WTC11 (cell line): ENCODE data around the gene SEMA3D. TPM values are rescaled to one million over a fixed set of nuclear protein-coding genes. Genes with fewer than 3 reads are reported as not detected.

Experiments
- ATAC-seq: fragments of 200-7000 bp; cut with Tn5 transposase; 2 replicates; pipeline ENCODE4 v1.10.0; 2021; ENCODE audit warnings: mild to moderate bottlenecking, moderate library complexity
- CTCF ChIA-PET: fragments of 300-600 bp; sonication (Branson Sonifier 250); formaldehyde crosslinking; loops from one replicate; lab custom pipeline; 2021; ENCODE audit warnings: antibody characterized with exemption; lab: Charles Lee
- POLR2A ChIA-PET: fragments of 350-600 bp; sonication (Branson Sonifier 250); formaldehyde crosslinking; loops from one replicate; lab custom pipeline; 2021; ENCODE audit warnings: antibody characterized with exemption; lab: Charles Lee
- DNase-seq: peaks from one replicate; pipeline ENCODE4 v3.0.0; 2021; ENCODE audit warnings: low spot score
- H3K27ac Mint-ChIP-seq: 2 replicates; pipeline ENCODE4 v1.8.0; 2021; ENCODE audit warnings: mixed read lengths
- H3K27me3 Mint-ChIP-seq: 2 replicates; pipeline ENCODE4 v1.8.0; 2021; ENCODE audit warnings: low read depth, mild to moderate bottlenecking, moderate library complexity, mixed read lengths
- H3K36me3 Mint-ChIP-seq: 2 replicates; pipeline ENCODE4 v1.8.0; 2021; ENCODE audit warnings: mixed read lengths
- H3K4me1 Mint-ChIP-seq: 2 replicates; pipeline ENCODE4 v1.8.0; 2022; ENCODE audit warnings: mixed read lengths
- H3K4me3 Mint-ChIP-seq: 2 replicates; pipeline ENCODE4 v1.8.0; 2021; ENCODE audit warnings: mild to moderate bottlenecking, moderate library complexity, mixed read lengths
- H3K9me3 Mint-ChIP-seq: 2 replicates; pipeline ENCODE4 v1.8.0; 2021; ENCODE audit warnings: mixed read lengths
- CDX4 ChIP-seq: fragments of 250-450 bp; sonication (Bioruptor Pico); IDR thresholded peaks from 2 replicates; pipeline ENCODE4 v1.9.0; 2021; ENCODE audit warnings: moderate library complexity, mild to moderate bottlenecking, inconsistent platforms, borderline replicate concordance
- ETV6 ChIP-seq: sonication (generic); formaldehyde crosslinking; IDR thresholded peaks from 2 replicates; pipeline ENCODE4 v1.8.1; 2022; ENCODE audit warnings: mild to moderate bottlenecking, missing genetic modification reagents
- MLX ChIP-seq: sonication (generic); formaldehyde crosslinking; IDR thresholded peaks from 2 replicates; pipeline ENCODE4 v1.8.1; 2023; ENCODE audit warnings: mild to moderate bottlenecking, missing genetic modification reagents, moderate library complexity
- NFATC4 ChIP-seq: fragments of 250-450 bp; sonication (Bioruptor Pico); IDR thresholded peaks from 2 replicates; pipeline ENCODE4 v1.9.0; 2021; ENCODE audit warnings: mild to moderate bottlenecking
- NR1H2 ChIP-seq: sonication (generic); formaldehyde crosslinking; IDR thresholded peaks from 2 replicates; pipeline ENCODE4 v1.9.0; 2021; ENCODE audit warnings: mild to moderate bottlenecking, moderate library complexity, missing genetic modification reagents
- OVOL2 ChIP-seq: fragments of 250-450 bp; sonication (Bioruptor Pico); IDR thresholded peaks from 2 replicates; pipeline ENCODE4 v1.9.0; 2021; ENCODE audit warnings: mild to moderate bottlenecking, borderline replicate concordance
- SOX15 ChIP-seq: fragments of 250-450 bp; sonication (Bioruptor Pico); IDR thresholded peaks from 2 replicates; pipeline ENCODE4 v1.9.0; 2021; ENCODE audit warnings: mild to moderate bottlenecking
- SP1 ChIP-seq: sonication (generic); formaldehyde crosslinking; conservative IDR thresholded peaks from 2 replicates; pipeline ENCODE4 v1.8.1; 2022; ENCODE audit warnings: missing genetic modification reagents
- STAT6 ChIP-seq: sonication (generic); formaldehyde crosslinking; conservative IDR thresholded peaks from 2 replicates; pipeline ENCODE4 v1.8.1; 2023; ENCODE audit warnings: mild to moderate bottlenecking, low read depth, missing genetic modification reagents, moderate library complexity
- ZNF232 ChIP-seq: sonication (generic); formaldehyde crosslinking; IDR thresholded peaks from 2 replicates; pipeline ENCODE4 v1.8.0; 2022; ENCODE audit warnings: mild to moderate bottlenecking, missing genetic modification reagents
- ZNF317 ChIP-seq: sonication (generic); formaldehyde crosslinking; IDR thresholded peaks from 2 replicates; pipeline ENCODE4 v1.8.1; 2023; ENCODE audit warnings: low read depth, mild to moderate bottlenecking, moderate library complexity, missing genetic modification reagents, borderline replicate concordance
- ZNF423 ChIP-seq: fragments of 250-450 bp; sonication (Bioruptor Pico); IDR thresholded peaks from 2 replicates; pipeline ENCODE4 v2.1.2; 2022; ENCODE audit warnings: mild to moderate bottlenecking, moderate library complexity
- total RNA-seq: library from RNA; stranded (reverse); gene quantifications from 3 replicates; pipeline ENCODE4 v1.2.3, GENCODE V29; 2021
- TF ChIP-seq, protein P1 (sequence below): sonication (generic); formaldehyde crosslinking; IDR thresholded peaks from 2 replicates; pipeline ENCODE4 v1.8.0; 2022; ENCODE audit warnings: mild to moderate bottlenecking, missing genetic modification reagents
- TF ChIP-seq, protein P2 (sequence below): sonication (generic); formaldehyde crosslinking; IDR thresholded peaks from 2 replicates; pipeline ENCODE4 v1.8.0; 2022; ENCODE audit warnings: missing genetic modification reagents
- TF ChIP-seq, protein P3 (sequence below): sonication (generic); formaldehyde crosslinking; IDR thresholded peaks from 2 replicates; pipeline ENCODE4 v1.8.1; 2023; ENCODE audit warnings: mild to moderate bottlenecking, missing genetic modification reagents, borderline replicate concordance
- TF ChIP-seq, protein P4 (sequence below): fragments of 200-600 bp; IDR thresholded peaks from 2 replicates; pipeline ENCODE4 v1.8.0; 2022; ENCODE audit warnings: antibody characterized with exemption

Gene SEMA3D
- total RNA-seq, 1 experiment from 2014 or later = 3.8 TPM

GRCh38 chr7:85205754-85206153 is 18.9 kb upstream of the SEMA3D start:
- Mint-ChIP-seq H3K4me3 (no peak overlapping the region), H3K9me3 (peaks cover 20% of the 10 kb centered on the region), H3K4me1 (no peaks in the 10 kb centered on the region), H3K27me3 (no peaks in the 10 kb centered on the region), H3K36me3 (peaks cover 20% of the 10 kb centered on the region), H3K27ac (no peak overlapping the region)
- POLR2A ChIA-PET = no interaction called here
- TF ChIP-seq, protein P1, sequence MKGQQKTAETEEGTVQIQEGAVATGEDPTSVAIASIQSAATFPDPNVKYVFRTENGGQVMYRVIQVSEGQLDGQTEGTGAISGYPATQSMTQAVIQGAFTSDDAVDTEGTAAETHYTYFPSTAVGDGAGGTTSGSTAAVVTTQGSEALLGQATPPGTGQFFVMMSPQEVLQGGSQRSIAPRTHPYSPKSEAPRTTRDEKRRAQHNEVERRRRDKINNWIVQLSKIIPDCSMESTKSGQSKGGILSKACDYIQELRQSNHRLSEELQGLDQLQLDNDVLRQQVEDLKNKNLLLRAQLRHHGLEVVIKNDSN = no peak
- TF ChIP-seq ZNF423 (CRISPR knock-in tag) (no peak), OVOL2 (CRISPR knock-in tag) (no peak), MLX (no peak), NR1H2 (no peak), STAT6 (CRISPR knock-in tag) (no peak), SOX15 (CRISPR knock-in tag) (no peak), ZNF317 (no peak), ETV6 (CRISPR knock-in tag) (no peak), NFATC4 (CRISPR knock-in tag) (no peak), CDX4 (CRISPR knock-in tag) (no peak), SP1 (CRISPR knock-in tag) (no peak), ZNF232 (no peak)
- TF ChIP-seq, protein P2, sequence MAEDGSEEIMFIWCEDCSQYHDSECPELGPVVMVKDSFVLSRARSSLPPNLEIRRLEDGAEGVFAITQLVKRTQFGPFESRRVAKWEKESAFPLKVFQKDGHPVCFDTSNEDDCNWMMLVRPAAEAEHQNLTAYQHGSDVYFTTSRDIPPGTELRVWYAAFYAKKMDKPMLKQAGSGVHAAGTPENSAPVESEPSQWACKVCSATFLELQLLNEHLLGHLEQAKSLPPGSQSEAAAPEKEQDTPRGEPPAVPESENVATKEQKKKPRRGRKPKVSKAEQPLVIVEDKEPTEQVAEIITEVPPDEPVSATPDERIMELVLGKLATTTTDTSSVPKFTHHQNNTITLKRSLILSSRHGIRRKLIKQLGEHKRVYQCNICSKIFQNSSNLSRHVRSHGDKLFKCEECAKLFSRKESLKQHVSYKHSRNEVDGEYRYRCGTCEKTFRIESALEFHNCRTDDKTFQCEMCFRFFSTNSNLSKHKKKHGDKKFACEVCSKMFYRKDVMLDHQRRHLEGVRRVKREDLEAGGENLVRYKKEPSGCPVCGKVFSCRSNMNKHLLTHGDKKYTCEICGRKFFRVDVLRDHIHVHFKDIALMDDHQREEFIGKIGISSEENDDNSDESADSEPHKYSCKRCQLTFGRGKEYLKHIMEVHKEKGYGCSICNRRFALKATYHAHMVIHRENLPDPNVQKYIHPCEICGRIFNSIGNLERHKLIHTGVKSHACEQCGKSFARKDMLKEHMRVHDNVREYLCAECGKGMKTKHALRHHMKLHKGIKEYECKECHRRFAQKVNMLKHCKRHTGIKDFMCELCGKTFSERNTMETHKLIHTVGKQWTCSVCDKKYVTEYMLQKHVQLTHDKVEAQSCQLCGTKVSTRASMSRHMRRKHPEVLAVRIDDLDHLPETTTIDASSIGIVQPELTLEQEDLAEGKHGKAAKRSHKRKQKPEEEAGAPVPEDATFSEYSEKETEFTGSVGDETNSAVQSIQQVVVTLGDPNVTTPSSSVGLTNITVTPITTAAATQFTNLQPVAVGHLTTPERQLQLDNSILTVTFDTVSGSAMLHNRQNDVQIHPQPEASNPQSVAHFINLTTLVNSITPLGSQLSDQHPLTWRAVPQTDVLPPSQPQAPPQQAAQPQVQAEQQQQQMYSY = no peak
- TF ChIP-seq, protein P3, sequence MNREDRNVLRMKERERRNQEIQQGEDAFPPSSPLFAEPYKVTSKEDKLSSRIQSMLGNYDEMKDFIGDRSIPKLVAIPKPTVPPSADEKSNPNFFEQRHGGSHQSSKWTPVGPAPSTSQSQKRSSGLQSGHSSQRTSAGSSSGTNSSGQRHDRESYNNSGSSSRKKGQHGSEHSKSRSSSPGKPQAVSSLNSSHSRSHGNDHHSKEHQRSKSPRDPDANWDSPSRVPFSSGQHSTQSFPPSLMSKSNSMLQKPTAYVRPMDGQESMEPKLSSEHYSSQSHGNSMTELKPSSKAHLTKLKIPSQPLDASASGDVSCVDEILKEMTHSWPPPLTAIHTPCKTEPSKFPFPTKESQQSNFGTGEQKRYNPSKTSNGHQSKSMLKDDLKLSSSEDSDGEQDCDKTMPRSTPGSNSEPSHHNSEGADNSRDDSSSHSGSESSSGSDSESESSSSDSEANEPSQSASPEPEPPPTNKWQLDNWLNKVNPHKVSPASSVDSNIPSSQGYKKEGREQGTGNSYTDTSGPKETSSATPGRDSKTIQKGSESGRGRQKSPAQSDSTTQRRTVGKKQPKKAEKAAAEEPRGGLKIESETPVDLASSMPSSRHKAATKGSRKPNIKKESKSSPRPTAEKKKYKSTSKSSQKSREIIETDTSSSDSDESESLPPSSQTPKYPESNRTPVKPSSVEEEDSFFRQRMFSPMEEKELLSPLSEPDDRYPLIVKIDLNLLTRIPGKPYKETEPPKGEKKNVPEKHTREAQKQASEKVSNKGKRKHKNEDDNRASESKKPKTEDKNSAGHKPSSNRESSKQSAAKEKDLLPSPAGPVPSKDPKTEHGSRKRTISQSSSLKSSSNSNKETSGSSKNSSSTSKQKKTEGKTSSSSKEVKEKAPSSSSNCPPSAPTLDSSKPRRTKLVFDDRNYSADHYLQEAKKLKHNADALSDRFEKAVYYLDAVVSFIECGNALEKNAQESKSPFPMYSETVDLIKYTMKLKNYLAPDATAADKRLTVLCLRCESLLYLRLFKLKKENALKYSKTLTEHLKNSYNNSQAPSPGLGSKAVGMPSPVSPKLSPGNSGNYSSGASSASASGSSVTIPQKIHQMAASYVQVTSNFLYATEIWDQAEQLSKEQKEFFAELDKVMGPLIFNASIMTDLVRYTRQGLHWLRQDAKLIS (CRISPR knock-in tag) = no peak
- TF ChIP-seq, protein P4, sequence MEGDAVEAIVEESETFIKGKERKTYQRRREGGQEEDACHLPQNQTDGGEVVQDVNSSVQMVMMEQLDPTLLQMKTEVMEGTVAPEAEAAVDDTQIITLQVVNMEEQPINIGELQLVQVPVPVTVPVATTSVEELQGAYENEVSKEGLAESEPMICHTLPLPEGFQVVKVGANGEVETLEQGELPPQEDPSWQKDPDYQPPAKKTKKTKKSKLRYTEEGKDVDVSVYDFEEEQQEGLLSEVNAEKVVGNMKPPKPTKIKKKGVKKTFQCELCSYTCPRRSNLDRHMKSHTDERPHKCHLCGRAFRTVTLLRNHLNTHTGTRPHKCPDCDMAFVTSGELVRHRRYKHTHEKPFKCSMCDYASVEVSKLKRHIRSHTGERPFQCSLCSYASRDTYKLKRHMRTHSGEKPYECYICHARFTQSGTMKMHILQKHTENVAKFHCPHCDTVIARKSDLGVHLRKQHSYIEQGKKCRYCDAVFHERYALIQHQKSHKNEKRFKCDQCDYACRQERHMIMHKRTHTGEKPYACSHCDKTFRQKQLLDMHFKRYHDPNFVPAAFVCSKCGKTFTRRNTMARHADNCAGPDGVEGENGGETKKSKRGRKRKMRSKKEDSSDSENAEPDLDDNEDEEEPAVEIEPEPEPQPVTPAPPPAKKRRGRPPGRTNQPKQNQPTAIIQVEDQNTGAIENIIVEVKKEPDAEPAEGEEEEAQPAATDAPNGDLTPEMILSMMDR = no peak
- CTCF ChIA-PET = interaction anchor here (1.4 kb wide), 1 partner anchor 19 kb away, joined by 4 read pairs; the partner anchor contains the start of gene SEMA3D
- no peak for ATAC-seq
- no peak for DNase-seq
